GM18909 (cell line): ENCODE data around the gene FKBP15.
A peak's percentile ranks its signal among the peaks of the same experiment; 100 is the strongest.
"Not testable (repeated sequence)": the region's sequence is repeated elsewhere in the genome, so short reads cannot be mapped to it uniquely, and the experiment has no call there.

ENCODE experiments used
- ATAC-seq: cut with Tn5 transposase; IDR thresholded peaks from one replicate; pipeline ENCODE4 v1.9.1; 2021; ENCODE audit warnings: mild to moderate bottlenecking; ENCODE audit not compliant: unreplicated experiment, poor library complexity

The FKBP15 gene

DNA sequence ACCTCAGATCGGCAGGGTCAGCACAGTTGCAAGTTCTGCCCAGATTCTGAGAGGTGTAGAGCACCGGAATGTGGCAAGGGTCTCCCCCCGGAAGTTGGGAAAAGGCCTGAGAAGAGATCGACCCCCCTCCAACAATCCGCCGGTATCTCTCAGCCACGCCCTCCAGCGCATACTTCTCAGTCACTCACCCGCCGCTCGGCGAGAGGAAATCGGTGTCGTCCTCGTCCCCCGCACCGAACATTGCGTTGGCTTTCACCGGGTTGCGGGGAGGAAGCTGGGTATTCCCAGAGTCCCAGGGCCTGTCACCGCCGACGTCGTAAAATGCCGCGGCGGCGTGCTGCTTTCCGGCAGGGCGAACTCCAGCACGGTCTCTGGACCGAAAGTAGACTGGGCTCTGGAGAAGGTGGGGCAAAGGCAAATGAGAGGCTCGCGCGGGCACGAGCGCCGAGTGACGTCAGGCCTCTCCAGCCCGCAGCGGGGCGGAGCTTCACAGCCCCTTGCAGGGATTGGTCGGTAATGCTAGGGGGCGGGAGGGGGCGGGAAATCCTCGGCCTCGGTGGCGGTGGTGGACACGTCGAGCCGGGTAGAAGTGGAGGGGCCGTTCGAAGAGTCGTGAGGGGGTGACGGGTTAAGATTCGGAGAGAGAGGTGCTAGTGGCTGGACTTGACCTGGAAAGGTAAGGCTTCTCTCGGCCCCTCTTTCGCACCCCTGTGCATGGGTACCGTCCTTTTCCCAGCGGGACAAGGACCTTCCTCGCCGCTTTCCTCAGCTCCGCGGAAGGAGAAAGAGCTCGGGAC lies at the start of gene FKBP15, which contains the start of gene SLC31A1:
FKBP15 (minus strand) TSS at position 275 of the 797 bp plus-strand sequence; CDS start at position 241, 34 bp downstream.
SLC31A1 (plus strand) TSS at position 542 of the 797 bp plus-strand sequence. CDS start 34,605 bp downstream, outside the sequence.
- peak; percentile 89 for ATAC-seq

DNA sequence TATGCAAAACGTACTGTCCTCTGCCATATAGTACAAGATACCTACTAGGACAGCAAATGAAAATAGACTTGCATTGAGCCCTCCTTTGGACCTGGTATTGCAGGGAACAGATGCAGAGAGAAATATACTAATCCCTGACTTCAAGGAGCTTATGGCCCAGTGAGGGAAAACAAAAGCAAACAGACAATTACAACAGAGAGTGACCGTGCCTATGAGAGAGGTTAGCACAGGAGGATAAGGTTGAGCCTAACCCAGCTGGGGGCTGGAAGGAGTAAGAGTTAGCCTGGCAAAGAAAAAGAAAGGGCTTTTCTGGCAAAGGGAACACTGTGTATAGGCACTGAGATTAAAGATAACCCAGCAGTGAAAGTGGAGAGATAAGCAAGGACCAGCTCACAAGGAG lies 48.8 kb upstream of the FKBP15 start:
- no peak for ATAC-seq

DNA sequence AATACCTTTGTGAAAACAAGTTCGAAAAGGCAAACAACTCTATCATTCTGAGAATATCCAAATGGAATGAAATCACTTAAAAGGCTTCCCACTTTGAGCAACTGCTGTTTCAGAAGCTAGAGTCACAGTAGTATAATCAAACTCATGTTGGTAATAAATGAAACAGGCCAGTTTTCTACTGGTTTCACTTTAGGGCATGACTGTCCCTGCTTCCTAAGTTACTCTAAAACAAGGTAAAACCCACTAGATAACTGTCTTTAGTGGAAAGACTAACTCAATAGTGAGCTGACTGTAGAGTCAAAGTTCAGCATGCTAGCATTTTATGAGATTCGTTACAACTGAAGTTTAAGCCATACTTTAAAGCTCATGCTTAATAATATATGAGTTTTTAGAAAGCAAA lies 48.3 kb upstream of the FKBP15 start:
- no peak for ATAC-seq

- no peak for ATAC-seq
Measured at GRCh38 chr9:113267911-113268566, 47.0 kb upstream of the FKBP15 start.

GRCh38 chr9:113266174-113266573 lies 45.1 kb upstream of the FKBP15 start:
- ATAC-seq, result no peak

- ATAC-seq, result no peak
Measured at GRCh38 chr9:113261917-113262671, 41.0 kb upstream of the FKBP15 start.

DNA sequence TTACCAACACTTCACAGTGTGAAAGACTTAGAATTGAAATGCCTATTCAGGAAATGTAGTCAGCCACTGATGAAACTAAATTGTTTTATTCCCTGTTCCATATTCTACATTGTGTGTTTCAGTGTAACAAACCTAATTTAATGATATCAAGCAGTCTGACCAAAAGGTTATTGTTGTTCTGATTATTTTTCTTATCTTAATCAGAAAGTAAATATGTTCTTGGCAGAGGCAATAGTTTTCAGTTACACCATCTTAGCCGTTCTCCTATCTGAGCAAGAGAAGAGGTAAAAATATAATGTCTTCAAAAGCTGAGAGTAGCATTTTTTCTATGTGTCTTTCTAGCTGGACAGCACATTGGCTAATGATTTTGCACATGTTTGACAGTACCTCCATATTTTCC lies 37.2 kb upstream of the FKBP15 start:
- ATAC-seq, result no peak

GRCh38 chr9:113257863-113258262 lies 36.8 kb upstream of the FKBP15 start:
- ATAC-seq, result no peak

DNA sequence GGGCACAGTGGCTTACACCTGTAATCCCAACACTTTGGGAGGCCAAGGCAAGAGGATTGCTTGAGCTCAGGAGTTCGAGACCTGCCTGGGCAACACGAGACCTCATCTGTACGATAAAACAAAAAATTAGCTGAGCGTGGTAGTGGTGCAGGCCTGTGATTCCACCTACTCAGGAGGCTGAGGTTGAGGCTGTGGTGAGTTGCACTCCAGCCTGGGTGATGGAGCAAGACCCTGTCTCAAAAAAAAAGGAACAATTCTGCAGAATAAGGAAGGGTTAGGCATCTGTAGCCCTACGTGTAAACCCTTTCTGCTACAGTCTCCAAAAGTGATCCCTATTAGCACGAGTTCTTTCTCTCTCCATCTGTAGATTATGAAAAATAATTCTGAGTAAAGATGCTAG lies 34.4 kb upstream of the FKBP15 start:
- no peak for ATAC-seq

- no peak for ATAC-seq
Measured at GRCh38 chr9:113254991-113255390, 33.9 kb upstream of the FKBP15 start.

DNA sequence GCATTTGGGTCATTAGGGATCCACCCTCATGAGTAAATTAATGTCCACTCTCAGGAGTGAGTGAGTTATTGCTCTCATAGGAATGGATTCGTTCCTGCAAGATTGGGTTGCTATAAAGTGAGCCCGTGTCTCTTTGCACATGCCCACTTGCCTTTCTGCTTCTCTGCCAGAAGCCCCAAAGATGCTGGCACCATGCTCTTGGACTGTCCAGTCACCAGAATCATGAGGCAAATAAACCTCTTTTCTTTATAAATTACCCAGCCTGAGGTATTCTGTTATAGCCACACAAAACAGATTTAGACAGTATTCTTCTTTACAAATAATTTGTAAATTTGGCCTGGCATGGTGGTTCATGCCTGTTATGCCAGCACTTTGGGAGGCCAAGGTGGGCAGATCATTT lies 29.7 kb upstream of the FKBP15 start:
- no peak for ATAC-seq

DNA sequence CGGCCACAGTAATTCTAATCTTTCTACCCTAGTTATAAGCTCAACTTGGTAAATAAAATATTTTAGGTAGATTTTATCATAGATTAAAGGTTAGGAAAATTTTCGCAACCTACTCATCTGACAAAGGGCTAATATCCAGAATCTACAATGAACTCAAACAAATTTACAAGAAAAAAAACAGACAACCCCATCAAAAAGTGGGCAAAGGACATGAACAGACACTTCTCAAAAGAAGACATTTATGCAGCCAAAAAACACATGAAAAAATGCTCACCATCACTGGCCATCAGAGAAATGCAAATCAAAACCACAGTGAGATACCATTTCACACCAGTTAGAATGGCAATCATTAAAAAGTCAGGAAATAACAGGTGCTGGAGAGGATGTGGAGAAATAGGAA lies 28.6 kb upstream of the FKBP15 start:
- ATAC-seq, result not testable (repeated sequence)

GRCh38 chr9:113247640-113248039 lies 26.6 kb upstream of the FKBP15 start:
- no peak for ATAC-seq

DNA sequence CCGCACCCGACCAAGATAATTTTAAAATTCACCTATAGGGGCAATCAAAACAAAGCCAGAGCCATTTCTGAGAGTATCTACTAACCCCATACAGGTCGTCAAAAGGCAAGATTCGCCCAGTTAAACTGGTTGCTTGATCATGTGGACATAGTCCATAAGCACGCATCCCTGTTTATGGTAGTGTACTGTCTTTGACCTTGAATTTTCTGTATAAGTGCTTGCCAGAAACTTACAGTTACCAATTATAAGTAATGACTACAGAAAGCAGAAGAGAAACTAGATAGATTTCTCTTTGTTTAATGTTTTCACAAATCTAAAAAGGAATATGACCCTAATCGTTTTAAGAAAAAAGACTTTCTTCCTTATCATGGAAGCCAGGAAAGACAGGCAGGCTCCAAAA lies 25.9 kb upstream of the FKBP15 start:
- no peak for ATAC-seq

- ATAC-seq, result no peak
Measured at GRCh38 chr9:113245894-113246293, 24.8 kb upstream of the FKBP15 start.

DNA sequence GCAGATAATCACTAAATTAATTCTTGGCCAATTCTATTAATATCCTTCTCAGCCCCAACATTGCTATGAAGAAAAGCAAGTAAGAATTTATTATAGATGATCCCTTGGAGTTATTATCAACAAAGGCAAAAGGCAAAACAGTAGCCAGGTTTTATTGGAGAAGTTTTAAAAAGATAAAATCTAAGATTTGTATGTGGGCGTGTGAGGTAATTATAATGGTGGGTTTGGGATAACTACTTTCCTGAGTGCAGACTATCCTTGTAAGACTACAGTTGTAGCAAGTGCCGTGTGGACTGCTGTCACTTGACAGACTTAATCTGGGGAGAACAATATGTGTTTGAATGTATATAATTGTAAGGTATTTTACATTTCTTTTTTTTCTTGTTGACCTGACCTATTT lies 23.5 kb upstream of the FKBP15 start:
- ATAC-seq, result no peak

DNA sequence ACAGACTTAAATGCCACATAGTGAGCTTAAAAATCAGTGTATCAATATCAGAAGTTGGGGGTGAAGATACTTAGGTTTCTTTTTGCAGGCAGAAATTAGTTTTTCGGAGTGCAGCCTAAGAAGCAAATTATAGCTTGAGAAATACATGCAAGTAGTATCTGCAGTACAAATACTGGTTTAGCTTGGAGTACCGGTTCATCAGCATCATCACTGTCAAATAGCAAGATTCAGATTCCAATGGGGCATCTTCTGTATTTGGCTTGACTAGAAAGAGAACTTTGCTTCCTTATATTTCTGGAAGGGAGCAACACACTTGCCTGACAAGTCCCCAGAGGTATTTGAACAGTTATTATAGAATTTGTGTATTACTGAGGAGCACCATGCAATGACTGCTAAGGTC lies 20.1 kb upstream of the FKBP15 start:
- ATAC-seq, result no peak

DNA sequence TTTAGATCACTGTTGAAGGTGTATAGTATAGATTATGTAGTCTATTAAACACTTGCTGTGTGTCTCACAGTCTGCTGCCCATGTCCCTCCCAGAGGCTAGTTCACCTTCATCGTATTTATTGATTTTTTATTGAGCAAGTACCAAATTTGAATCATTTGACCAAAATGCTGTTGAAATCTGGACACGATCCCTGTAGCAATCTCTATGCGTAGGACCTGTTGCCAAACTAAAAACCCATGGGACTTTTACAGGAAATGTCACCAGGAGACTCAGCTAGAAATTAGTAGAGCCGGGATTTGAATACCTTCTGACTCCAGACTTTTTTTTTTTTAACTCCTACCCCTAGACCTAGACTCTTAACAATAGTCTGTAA lies 17.8 kb upstream of the FKBP15 start:
- ATAC-seq, result no peak

DNA sequence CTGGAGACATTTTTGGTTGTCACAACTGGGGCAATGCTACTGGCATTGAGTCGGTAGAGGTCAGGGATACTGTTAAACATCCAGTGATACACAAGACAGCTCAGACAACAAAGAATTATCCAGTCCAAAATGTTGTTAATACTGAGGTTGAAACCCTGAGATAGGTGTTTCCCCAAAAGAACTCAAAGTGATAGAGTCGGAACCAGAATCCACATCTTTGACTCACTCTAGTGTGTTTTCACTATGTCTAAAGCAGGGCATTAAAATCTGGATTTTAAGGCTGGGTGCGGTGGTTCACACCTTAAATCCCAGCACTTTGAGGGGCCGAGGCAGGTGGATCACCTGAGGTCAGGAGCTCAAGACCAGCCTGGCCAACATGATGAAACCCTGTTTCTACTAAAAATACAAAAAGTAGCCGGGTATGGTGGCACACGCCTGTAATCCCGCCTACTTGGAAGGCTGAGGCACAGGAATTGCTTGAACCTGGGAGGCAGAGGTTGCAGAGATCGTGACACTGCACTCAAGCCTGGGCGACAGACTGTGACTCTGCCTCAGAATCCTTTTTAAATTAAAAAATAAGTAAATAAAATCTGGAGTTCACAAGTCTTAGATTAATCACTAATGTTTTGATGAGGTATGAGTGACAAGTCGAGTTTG lies 17.3 kb upstream of the FKBP15 start:
- ATAC-seq, result no peak

- ATAC-seq, result no peak
Measured at GRCh38 chr9:113237026-113237425, 15.9 kb upstream of the FKBP15 start.
